Measurements from ENCODE around the gene CCDC93.

Gene CCDC93

DNA sequence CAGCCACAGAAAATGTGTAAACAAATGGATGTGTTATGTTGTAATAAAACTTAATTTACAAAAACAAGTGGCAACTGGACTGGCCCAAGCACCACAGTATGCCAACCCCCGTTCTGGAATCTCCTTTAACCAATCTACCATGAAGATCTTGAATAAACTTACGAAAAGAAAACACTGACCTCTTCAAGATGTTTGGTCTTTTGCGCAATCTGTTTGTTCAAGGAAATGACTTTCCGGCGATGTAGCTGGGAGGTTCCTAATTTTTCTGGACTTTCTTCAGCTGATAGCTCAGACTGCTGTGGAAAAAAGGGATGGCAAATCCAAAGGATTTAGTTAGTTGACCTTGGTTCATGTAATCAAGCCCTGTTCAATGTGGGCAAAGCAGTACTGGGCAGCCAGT, 55.7 kb downstream of the CCDC93 start:
- ChIA-PET POLR2A (ENCODE audit: low non-redundant PET) (no interaction called here), CTCF (no interaction called here)
- no peak overlapping the region for H3K27ac ChIP-seq
- no peak for DNase-seq (ENCODE audit: low spot score)
- TF ChIP-seq, protein P1, sequence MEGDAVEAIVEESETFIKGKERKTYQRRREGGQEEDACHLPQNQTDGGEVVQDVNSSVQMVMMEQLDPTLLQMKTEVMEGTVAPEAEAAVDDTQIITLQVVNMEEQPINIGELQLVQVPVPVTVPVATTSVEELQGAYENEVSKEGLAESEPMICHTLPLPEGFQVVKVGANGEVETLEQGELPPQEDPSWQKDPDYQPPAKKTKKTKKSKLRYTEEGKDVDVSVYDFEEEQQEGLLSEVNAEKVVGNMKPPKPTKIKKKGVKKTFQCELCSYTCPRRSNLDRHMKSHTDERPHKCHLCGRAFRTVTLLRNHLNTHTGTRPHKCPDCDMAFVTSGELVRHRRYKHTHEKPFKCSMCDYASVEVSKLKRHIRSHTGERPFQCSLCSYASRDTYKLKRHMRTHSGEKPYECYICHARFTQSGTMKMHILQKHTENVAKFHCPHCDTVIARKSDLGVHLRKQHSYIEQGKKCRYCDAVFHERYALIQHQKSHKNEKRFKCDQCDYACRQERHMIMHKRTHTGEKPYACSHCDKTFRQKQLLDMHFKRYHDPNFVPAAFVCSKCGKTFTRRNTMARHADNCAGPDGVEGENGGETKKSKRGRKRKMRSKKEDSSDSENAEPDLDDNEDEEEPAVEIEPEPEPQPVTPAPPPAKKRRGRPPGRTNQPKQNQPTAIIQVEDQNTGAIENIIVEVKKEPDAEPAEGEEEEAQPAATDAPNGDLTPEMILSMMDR (conservative IDR thresholded peaks at IDR 0.05; ENCODE audit: low read depth): no peak

DNA sequence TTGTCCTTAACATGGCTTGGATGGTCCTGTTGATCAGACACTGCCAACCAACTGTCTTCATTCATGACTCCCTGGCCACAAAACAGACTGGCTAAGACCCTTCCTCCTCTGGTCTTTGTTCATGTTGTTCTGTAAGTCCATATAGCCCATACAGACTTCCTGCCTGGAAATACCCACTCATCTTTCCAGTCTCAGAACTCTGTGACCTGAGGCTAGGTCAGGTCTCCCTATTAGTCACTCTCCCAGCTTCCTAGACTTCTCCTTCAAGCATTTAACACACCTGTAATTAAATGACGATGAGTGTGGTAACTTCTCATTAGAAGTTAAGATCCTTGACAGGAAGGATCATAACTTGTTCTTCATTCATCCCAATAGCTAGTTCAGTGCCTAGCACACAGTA, 56.3 kb downstream of the CCDC93 start:
- TF ChIP-seq, protein P1 (conservative IDR thresholded peaks at IDR 0.05; ENCODE audit: low read depth): no peak
- POLR2A ChIA-PET (ENCODE audit: low non-redundant PET): no interaction called here
- H3K27ac ChIP-seq: no peak overlapping the region
- CTCF ChIA-PET: no interaction called here
- DNase-seq (ENCODE audit: low spot score): no peak

DNA sequence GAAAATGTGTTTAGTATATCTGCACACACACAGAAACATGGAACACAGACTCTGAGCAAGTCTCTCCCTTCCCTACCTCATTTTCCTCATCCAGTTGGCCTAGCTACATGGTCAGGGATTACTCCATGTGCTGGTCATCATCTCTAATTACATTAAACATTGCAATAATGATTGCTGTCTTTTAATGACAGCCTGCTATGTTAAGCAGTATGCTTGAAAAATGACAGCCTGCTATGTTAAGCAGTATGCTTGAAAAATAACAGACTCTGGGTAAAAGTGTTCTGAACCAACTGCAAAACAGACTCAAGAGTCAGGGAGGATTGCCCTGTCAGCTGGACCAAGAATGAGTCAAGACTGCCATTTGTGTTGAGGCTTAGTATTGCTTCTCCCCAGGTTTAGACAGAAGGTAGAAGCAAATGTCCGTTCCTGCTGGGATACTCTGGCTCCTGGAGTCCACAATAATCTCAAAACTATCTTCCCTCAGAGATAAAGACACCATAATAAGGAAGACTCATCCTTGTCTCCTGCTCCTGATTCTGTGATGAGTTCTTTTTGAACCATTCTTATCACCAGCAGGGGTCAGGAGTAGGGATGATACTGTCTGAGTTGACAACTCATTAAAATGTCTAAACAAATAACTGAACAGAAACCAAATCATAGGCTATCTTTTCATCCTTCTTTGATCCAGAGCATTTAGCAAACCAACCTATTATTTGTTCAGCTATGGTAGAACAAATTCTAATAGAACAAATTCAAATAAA, 57.7 kb downstream of the CCDC93 start:
- ChIA-PET CTCF (interaction anchor here (1.5 kb wide), 1 partner anchor 47 kb away, joined by 8 read pairs; no protein-coding TSS in a partner anchor), POLR2A (ENCODE audit: low non-redundant PET) (no interaction called here)
- no peak overlapping the region for H3K27ac ChIP-seq
- no peak for DNase-seq (ENCODE audit: low spot score)
- TF ChIP-seq, protein P1 (conservative IDR thresholded peaks at IDR 0.05; ENCODE audit: low read depth): no peak

DNA sequence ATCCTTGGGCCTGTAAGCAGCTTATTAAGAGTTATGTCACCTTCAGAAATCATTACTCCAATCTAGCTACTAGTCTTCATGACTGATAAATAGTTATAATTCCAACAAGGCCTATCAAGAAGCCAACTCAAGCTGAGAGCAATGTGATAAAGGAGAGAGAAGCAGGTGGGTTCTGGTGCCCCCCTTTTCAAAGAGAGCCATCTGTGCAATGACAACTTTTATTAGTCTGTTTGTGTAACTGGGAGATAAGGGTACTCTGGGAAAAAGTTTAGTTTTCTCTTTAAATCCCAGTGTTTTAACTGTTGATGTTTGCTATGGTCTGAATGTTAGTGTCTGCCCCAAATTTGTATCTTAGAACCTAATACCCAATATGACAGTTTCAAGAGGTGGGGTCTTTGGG, 60.6 kb downstream of the CCDC93 start:
- ChIA-PET CTCF (no interaction called here), POLR2A (ENCODE audit: low non-redundant PET) (no interaction called here)
- TF ChIP-seq, protein P1 (conservative IDR thresholded peaks at IDR 0.05; ENCODE audit: low read depth): no peak
- no peak for DNase-seq (ENCODE audit: low spot score)
- no peak overlapping the region for H3K27ac ChIP-seq

DNA sequence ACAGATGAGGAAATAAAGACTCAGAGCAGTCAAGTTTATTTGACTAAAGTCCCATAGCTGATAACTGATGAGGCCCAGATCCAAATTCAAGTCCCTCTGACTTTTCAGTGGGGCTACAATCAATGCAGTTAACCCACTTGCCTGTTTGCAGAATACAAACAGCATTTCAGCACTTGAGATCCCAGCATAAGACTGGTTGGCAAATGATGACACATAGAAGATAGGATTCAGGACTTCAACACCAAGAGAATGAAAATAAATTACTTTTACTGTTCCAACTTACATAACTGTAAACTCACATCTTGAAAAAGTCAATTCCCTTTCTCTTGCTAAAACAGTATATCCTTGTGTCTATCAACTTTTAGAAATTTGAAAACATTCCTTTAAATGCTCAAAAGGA, 61.2 kb downstream of the CCDC93 start:
- TF ChIP-seq, protein P1 (conservative IDR thresholded peaks at IDR 0.05; ENCODE audit: low read depth): no peak
- ChIA-PET POLR2A (ENCODE audit: low non-redundant PET) (no interaction called here), CTCF (no interaction called here)
- DNase-seq (ENCODE audit: low spot score): no peak
- H3K27ac ChIP-seq: no peak overlapping the region

DNA sequence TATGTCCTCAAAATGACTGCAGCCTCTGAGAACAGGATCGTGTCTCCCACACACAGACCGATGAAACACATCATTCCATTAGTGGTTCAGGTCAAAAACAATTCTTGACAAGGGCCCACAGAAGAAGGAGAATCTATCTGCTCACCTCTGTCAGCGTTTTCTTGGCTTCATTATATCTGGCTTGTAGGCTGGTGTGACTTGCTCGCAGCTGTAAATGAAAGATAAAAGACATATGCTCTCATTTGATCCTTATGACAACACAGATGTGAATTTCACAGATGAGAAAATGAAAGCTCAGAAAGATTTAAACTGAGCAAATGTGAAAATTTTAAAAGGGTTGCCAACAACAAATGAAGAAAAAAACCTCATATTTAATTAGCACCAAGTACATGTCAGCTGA, 61.6 kb downstream of the CCDC93 start:
- POLR2A ChIA-PET (ENCODE audit: low non-redundant PET): no interaction called here
- DNase-seq (ENCODE audit: low spot score): no peak
- CTCF ChIA-PET: interaction anchor here (1.0 kb wide), 1 partner anchor 16 kb away, joined by 3 read pairs; no protein-coding TSS in a partner anchor
- TF ChIP-seq, protein P1 (conservative IDR thresholded peaks at IDR 0.05; ENCODE audit: low read depth): no peak
- no peak overlapping the region for H3K27ac ChIP-seq

Data from RWPE1 (cell line).